Measurements from ENCODE around the gene TBC1D16. TPM values are rescaled to one million over a fixed set of nuclear protein-coding genes. Genes with fewer than 3 reads are reported as not detected.
A peak's percentile ranks its signal among the peaks of the same experiment; 100 is the strongest.

TBC1D16 gene
- total RNA-seq, 1 donor from 2014 or later = 38.4 TPM

DNA sequence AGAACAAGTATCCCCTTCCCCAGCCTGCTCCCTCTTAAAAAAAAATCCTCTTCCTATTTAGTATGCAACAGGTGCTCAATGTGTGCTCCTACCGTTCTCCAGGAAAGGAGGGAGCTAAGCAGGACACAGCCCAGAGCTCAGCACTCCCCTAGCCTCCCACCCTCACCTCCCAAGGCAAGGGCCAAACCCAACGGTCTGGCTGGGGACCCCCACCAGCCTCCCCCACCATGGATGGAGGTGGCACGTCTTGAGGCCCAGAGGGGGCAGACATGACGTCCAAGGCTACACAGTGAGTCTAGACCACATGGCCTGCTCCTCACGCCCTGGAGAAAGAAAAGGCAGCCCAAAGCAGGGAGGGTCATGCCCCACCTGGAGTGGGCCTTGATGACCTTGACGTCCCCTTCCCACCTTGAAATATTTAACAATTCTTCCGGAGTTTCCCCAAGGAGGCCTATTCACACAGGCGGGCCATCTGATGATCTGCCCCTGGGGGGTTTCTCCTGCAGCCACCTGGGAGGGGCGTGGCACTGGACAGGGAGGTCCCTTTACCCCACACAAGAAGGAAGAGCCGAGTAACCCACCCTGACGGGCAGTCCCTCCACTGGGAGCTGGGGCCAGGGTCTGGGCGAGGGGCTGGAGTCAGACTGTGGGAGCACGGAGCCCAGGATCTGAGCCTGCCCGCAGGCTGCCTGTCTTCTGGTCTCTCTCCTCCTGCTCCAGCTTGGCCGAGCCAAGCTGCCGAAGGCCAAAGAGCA is 107.0 kb downstream of the TBC1D16 start:
- no peak for DNase-seq (ENCODE audit: low spot score)

DNA sequence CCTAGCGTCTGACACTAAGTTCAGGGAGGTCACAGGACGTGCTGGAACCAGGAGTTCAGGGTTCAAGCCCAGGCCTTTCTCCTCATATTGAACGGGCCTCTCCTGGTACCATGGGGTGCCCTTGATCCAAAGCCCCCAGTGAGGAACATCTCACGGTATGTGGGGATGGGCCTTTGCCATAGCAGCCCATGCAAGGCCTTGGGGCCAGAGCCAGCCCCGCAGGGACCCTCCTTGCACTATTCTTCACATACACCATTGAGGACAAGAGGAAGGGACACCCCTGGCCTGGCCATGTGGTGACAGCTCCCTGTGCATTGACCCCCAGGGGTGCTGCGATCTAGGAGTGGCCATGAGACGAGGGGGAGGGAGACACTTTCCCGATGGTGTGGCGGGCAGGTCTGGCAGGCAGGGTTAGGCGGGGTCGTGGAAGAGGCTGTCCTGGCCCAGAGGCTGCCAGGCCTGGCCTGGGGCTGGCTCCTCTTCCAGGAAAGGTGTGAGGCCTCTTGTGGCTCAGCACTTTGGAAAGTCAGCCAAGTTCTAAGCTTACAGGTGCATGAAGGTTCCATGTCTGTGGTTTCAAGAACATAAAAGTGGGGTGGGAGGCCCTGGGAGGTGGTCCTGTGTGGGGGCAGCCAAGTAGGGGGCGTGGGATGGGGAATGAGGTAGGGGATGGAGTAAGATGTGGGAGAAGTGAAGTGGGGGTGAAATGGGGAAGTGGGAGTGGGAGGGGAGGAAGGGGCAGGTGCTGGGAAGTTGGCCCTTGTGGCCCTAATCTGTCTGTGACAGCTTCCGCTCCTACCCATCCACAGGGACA is 107.8 kb downstream of the TBC1D16 start:
- no peak for DNase-seq (ENCODE audit: low spot score)

DNA sequence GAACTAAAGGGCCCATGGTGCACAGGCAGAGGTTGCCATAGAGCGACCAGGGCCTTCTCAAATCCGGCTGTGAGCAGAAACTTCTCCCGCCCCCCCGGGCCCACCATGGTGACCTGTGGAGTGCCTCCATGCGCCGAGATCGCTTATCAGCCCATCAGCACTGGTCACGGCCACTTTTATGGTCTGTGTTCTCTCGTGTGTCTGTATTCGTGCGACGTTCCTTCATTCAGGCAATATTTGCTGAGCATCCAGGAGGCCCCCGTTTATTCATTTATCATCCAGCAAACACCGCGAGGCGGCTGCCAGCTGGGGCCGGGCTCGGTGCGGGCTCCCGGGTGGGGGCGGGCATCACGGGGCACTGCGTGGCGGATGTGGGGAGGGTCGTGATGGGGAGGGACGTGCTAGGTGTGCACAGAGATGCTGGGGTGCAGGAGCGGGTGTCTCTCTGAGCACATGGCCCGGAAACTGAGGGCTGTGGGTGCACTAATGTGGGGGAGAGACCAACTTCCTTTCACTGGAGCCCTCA is 108.5 kb downstream of the TBC1D16 start:
- no peak for DNase-seq (ENCODE audit: low spot score)

DNA sequence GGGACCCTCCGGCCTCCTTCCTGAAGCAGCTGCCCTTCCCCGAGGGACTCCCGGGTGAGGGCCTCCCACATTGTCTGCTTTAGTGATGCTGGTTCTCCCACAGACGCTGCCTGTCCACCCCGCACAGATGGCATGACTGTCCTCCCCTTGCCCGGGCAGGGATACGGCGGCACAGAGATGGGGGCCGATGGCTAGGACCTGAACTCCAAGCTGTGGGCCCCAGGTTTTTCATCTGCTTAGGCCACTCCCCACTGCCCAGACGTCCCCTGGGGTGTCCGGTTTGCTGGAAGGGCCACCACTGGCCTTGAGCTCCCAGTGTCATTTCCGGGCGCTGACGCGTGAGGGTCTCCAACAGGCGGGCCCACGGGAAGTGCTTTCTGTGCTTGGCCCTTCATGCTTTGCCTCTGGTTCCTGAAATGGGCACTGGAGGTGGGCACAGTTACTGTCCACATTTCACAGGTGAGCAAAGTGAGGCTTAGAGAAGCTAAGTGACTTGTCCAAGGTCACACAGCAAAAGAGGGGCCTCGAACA is 109.0 kb downstream of the TBC1D16 start:
- no peak for DNase-seq (ENCODE audit: low spot score)

DNA sequence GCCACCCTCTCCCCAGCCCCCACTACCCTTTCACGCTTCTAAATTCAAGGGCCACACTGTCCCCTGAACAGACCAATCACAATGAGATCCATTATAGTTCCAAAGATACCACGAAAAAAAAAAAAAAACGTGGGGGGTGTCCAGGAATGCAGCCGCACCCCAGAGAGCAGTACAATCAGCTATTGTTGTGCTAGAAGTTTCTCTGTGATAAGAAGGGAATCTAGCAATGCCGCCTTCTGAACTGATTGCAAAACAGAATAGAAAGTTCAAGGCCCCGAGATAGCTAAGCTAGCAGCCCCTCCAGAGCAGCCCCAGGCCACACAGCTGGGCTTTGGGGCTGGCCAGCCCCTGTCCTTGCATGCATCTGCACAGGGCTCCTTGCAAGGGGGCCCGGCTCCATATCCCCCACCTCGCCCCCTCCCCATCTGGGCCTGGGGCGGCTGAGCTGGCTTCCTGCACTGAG is 109.5 kb downstream of the TBC1D16 start:
- no peak for DNase-seq (ENCODE audit: low spot score)

DNA sequence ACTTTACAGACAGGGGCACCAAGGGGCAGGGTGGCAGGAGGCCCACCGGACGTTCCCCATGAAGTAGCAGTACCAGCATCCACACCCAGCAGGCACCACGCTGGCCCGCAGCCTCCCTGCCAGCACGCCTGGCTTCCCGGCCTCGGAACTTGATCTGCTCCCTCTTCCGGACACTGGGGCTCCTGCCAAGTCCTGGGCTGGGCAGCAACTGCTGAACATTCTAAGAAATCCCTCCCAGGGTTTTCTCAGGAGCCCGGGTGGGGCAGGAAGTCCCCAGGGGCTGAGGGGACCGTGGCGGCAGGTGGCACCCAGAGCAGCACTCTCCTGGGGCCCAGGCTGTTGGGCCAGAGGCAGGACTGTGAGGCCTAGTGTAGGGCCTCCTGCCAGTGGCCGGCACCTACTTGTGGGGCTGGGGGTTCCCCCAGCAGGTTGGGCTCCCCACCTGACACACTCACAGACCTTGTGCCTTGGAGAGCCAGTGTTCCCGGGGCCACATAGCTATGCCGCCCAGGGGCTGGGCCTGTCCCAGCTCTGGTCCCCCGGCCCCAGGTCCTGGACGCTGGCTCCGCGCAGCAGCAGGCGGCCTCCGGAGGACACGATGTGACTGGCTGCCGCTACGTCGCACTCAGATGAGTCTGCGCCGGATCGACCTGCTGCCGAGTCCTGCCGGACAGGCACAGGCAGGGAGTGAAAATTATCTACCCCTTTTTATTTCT is 110.3 kb downstream of the TBC1D16 start:
- DNase-seq (ENCODE audit: low spot score) = peak; percentile 89

DNA sequence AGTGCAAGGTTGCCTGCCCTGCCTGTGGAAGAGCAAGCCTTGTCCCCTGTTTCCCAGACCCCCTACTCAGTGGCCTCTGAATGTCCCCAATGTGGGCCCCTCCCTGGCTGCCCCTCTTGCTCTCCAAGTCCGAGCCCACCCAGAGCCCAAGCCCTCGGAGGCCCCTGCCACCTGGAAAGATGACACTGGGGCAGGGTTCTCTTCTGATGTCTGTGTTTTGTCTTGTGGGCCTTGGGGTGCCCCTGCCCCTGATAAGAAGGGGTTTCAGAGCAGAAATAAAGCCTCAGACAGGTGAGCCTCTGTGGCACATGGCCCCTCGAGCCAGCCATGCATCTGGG is 111.1 kb downstream of the TBC1D16 start:
- no peak for DNase-seq (ENCODE audit: low spot score)

DNA sequence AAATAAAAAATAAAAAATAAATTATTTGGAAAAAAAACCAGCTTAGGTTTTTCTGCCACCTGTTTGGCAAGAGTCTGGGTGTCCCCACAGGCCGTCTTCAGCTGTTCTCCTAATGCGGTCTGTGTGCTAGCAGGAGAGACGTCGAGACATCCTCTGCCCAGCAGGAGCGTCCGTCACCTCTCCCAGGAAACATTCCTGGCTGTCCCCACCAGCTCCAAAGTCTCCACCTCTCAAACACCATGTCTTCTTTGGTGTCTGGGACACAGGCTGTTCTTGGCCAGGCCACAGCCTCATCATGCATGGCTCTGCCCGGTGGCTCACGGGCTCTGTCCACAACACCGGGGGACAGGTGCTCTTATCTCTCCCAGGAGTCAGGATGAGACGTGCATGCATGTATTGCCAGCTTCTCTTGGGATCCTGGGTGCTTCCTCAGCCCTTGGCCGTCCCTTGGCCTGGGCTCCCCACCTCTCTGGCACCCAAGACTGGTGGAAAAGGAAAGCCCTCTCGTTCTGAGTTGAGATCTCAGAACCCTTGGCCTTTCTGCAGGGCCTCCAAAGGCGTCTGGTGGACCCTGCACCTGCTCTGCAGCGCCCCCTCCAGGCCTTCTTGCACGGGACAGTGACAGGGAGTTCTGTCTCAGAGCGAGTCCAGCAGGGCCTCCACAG is 111.6 kb downstream of the TBC1D16 start:
- peak; percentile 65 for DNase-seq (ENCODE audit: low spot score)

DNA sequence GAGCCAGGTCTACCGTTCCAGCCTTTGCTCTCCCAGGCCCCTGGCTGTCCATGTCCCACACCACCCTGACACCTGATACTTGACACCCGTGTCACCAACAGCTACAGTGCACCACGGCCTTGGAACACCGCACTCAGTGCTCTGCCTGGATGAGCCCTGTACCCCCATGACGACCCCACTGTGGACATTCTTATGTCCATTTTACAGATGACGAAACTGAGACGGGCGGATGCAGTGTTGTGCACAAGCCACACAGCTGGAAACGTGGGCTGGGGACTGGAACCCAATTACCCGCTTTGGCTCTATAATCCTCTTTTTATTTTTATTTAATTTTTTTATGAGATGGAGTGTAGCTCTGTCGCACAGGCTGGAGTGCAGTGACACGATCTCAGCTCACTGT is 112.9 kb downstream of the TBC1D16 start:
- DNase-seq (ENCODE audit: low spot score) = no peak

DNA sequence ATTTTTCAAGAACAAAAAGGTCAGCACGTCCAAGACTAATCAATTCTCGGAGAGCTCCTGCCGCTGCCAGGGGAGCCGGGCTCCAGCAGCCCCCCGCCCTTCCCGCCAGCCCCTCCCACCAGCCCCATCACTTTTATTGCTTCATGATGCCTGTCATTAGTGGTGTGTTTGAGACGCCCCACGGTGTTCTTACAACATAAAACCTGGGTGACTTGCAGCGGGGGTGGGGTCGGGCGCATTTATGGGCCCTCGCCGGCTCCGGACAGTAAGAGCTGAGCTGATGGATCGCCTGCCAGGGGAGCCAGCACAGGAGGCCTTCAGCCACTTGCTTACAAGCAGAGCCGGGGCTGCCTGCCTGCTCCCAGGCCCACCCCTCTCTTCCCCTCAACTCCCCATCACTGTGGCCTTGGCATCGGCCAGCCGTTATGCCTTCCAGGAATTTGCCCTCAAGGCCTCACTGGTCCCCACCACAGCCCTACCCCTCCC is 113.5 kb downstream of the TBC1D16 start:
- DNase-seq (ENCODE audit: low spot score) = no peak

DNA sequence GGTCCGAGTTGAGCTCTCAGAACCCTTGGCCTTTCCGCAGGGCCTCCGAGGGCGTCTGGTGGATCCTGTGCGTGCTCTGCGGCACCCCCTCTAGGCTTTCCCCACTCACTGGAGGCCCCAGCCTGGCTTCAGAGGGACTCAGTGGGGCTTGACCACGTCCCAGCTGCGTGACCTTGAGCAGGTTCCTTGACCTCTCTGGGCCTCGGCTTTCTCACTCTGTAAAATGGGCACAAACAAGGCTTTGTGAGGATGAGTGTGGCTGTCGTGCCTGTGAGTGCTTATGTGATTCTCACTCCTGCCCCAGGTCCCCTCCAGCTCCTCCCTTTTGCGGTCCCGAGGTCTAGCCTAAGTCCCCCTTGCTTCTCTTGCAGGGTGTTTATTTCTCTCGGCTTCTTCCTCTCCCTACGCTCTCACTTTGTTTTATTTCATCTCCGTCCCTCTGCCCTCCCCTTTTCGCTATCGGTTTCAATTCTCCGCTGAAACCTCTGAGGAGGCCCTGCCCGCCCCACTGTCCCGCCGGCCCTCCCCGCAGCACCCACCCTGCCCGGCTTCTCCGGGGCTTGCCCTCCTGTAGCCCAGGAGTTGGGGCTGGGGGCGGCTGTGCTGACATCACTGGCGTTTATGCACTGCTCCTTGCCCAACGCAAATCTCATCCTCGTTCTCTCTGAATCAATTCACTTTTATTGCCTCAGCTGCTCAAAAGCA is 114.1 kb downstream of the TBC1D16 start:
- DNase-seq (ENCODE audit: low spot score) = no peak

DNA sequence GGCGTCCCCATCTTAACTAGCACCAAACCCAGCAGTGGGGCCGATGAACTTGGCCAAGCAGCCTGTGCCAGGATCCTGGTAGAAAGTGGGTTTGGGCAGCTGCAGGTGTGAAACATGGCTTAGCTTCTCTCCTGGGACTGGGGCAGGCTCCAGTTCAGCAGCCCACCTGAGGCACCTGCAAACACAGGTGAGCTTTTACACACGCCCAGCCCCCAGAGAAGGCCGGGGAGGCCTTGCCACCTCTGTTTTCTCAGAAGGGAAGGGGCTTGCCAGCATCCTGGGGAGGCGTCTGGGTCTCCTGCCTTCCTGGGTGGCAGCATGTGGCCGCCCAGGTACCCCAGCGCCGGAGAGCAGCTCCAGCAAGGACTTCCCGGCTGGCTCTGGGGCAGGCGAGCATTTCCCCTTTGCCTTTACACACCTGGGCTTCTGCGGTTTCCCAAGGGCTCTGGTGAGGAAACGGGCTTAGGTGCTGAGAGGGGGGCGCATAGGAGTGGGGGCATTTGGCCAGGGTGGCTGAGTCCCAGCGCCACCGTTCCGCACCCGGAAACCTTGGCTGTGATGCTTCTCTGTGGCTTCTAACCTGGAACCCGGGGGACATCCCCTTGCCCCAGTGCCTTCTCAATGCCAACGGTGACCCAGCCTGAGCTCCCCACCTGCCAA is 114.8 kb downstream of the TBC1D16 start:
- DNase-seq (ENCODE audit: low spot score) = no peak

DNA sequence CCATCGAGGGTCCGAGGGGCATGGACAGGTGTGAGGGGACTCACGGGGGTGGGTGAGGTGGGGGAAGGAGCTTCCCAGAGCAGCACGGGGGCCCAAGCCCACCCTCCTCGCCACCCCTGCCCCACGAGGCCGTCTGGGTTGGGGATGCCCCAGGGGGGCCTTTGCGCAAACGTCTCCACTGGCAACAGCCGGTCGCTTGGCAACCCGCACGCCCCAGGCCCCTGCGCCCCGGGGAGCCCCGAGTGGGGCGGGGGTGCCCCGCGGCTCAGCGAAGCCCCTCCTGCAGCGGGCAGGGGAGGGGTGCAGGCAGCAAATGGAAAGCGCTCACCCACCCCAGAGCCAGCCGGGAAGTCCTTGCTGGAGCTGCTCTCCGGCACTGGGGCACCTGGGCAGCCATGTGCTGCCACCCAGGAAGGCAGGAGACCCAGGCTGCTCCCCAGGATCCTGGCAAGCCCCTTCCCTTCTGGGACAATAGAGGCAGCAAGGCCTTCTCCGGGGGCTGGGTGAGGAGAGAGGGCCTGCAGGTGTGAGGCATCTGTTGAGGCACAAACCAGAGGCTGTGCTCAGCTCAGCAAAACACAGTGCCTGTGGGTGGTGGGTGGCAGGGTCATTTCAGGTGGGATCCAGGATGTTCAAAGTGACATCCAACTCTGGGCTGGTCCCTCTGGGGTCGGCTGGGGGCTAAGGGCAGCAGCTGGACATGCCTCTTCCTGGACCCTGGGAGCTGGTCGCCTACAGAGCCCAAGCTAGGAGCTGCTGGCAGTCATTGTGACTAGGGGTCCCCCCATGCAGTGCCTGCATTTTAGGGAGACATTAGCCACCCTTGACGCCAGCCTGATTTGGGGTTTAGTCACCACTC is 115.6 kb downstream of the TBC1D16 start:
- DNase-seq (ENCODE audit: low spot score) = no peak

DNA sequence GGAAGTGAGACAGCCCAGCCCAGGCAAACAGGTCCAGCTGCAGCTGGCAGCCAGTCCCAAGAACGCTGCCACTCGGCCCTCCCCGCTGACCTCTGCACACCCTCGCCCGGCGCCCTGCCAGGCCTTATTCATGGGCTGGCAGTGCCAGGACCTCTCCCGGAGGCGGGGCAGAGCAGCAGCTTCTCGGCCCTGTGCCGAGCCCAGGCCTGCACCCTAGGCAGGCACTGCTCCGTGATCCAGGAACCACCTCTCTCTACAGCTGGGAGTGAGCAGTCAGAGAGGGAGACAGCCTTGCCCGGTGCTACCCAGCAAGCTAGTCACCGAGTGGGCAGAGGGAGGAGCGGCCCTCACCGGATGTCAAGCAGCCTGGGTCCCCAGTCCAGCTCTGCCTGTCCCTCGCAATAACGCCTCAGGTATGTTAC is 116.5 kb downstream of the TBC1D16 start:
- DNase-seq (ENCODE audit: low spot score) = peak; percentile 95

DNA sequence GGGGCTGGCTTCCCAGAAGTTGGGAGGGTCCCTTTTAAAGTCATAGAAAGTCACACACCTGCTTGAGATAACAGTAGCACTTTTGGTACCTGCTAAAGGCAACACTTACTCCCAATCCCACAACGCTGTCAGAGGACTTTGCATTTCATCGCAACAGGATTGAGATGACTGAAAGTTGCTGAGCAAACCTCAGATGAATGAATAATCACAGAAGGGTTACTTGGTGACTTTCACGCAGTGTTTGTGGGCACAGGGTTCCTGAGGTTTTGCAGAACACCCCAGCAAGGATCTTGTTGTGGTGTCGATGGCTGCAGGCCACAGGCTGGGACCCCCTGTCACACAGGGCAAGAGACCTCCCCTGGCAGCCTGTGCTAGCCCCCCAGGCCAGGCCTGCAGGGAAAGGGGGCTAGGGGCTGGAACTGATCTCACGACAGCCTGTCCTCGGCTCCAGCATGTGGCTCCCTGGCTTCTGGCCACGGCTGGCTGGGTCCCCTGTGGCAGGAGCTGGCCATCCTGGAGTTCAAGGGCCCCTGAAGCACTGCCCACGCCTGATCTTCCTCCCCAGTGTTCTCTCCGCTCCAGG is 117.0 kb downstream of the TBC1D16 start:
- DNase-seq (ENCODE audit: low spot score) = no peak

DNA sequence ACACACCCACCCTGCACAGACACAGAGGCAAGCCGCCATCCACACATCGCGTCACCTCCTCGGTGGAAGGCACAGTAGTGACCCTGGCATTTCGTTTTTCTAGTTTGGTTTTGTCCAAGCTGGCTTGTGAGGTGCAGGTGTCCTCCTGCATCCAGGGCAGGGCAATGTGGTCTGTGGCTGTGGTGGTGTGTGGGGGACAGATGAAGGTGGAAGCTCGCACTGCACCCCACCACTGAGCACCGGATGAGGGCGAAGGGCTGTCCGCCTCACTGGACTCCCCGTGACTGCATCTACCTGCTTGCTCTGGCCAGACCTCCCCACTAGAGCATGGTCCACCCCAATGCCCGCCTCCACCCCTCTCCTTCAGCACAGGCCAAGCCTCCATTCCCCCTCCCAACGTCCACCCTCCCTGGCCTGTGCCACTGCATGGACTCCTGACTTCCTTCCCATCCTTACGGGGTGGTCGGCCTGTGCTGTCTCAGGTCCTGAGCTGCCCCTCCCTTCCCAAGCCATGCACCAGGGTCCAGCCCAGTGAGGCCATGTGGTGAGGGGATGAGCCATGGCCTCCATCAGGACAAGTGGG is 117.7 kb downstream of the TBC1D16 start:
- DNase-seq (ENCODE audit: low spot score) = no peak

DNA sequence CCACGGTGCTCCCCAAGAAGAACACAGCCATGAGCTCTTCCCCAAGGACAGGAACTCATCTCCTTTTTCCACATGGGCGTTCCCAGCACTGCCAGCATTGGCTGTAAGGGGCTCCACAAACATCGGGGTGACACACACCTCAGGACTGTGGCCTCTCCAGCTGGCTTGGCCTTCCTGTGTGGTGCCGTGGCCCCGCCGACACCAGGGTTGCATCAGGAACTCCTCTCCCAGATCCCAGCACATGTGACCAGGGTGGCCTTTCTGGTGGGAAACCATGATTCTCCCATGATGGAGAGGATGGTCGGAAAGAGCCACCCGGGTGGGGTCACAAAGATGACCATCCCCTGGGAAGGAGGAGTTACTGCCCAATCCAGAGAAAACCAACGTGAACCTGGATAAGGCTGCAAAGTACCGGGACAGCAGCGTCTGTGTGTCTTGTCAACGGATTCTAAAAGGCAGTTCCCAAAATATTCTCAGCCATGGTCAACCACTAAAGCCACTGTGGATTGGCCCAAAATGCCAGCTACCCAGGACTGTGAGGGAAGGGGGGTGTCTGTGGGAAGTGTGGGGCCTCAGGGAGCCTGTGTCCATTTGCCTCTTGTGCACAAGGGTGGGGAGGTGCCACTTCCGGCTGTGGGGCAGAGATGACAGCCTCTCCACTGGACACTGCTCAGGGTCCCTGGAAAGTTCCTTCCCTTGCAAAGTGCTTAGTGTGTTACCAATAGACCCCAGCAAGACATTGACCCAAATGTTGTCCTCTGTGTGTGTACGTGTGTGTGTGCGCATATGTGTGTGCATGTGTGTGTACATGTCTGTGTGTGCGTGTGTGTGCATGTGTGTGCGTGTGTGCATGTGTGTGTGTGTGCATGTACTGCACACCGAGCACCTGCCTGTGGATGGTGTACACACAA is 118.4 kb downstream of the TBC1D16 start:
- DNase-seq (ENCODE audit: low spot score) = no peak
